ENCODE data around the gene JAG2.

Gene JAG2

GRCh38 chr14:105168496-105168978 is at the start of gene JAG2:
JAG2 (minus strand) TSS chr14:105168776; CDS start chr14:105168420, 356 bp downstream.
- FAIRE-seq, result no peak

- no peak for FAIRE-seq
These were observed 49.2 kb upstream of the JAG2 start for GRCh38 chr14:105217774-105218173.

GRCh38 chr14:105216490-105217247 is 48.1 kb upstream of the JAG2 start:
- FAIRE-seq, result no peak

GRCh38 chr14:105215602-105216001 is 47.0 kb upstream of the JAG2 start:
- FAIRE-seq, result no peak

GRCh38 chr14:105214324-105214915 is 45.8 kb upstream of the JAG2 start:
- FAIRE-seq, result no peak

GRCh38 chr14:105213361-105213760 is 44.8 kb upstream of the JAG2 start:
- no peak for FAIRE-seq

GRCh38 chr14:105212541-105213300 is 44.1 kb upstream of the JAG2 start:
- FAIRE-seq, result no peak

- no peak for FAIRE-seq
These were observed 43.1 kb upstream of the JAG2 start for GRCh38 chr14:105211758-105212089.

GRCh38 chr14:105211086-105211757 is 42.6 kb upstream of the JAG2 start:
- no peak for FAIRE-seq

GRCh38 chr14:105210266-105211025 is 41.9 kb upstream of the JAG2 start:
- FAIRE-seq, result no peak

GRCh38 chr14:105209646-105210045 is 41.1 kb upstream of the JAG2 start:
- no peak for FAIRE-seq

- no peak for FAIRE-seq
These were observed 40.5 kb upstream of the JAG2 start for GRCh38 chr14:105209091-105209490.

GRCh38 chr14:105208738-105209075 is 40.1 kb upstream of the JAG2 start:
- no peak for FAIRE-seq

- no peak for FAIRE-seq
These were observed 39.6 kb upstream of the JAG2 start for GRCh38 chr14:105207996-105208737.

- no peak for FAIRE-seq
These were observed 38.9 kb upstream of the JAG2 start for GRCh38 chr14:105207460-105207901.

- FAIRE-seq, result no peak
These were observed 38.3 kb upstream of the JAG2 start for GRCh38 chr14:105206873-105207272.

GRCh38 chr14:105205673-105206208 is 37.2 kb upstream of the JAG2 start:
- FAIRE-seq, result no peak

GRCh38 chr14:105204931-105205672 is 36.5 kb upstream of the JAG2 start:
- FAIRE-seq, result no peak

GRCh38 chr14:105204206-105204930 is 35.8 kb upstream of the JAG2 start:
- no peak for FAIRE-seq

- FAIRE-seq, result no peak
These were observed 35.1 kb upstream of the JAG2 start for GRCh38 chr14:105203701-105204100.

Measured in G401.6 (cell line).